Thyroid gland (tissue), 4 donors: ENCODE results near the gene COQ4. TPM values are rescaled to one million over a fixed set of nuclear protein-coding genes. Genes with fewer than 3 reads are reported as not detected.
A peak's percentile ranks its signal among the peaks of the same experiment; 100 is the strongest.

Experiments used
- DNase-seq, 2 donors: peaks; one replicate each; pipeline ENCODE4 v3.0.0-alpha.2; 2019
- H3K27ac ChIP-seq, 3 donors: fragments of 200-600 bp; sonication (generic); 1 replicate in 2 of 3; 2 replicates in 1 of 3; pipeline ENCODE4 v1.5.1; 2016 to 2019; ENCODE audit warnings: mild to moderate bottlenecking in 1 of 3, moderate library complexity in 1 of 3
- H3K27me3 ChIP-seq: fragments of 200-600 bp; sonication (generic); one replicate; pipeline ENCODE4 v1.5.1; 2019
- H3K36me3 ChIP-seq, 2 donors: fragments of 200-600 bp; sonication (generic); one replicate each; pipeline ENCODE4 v1.5.1; 2016 to 2019
- H3K4me1 ChIP-seq, 2 donors: fragments of 200-600 bp; sonication (generic); one replicate each; pipeline ENCODE4 v1.5.1; 2017 to 2019
- H3K4me3 ChIP-seq, 3 donors: fragments of 200-600 bp; sonication (generic); replicated peaks in 1 of 3; 1 replicate in 2 of 3; 2 replicates in 1 of 3; pipeline ENCODE4 v1.5.1; 2016; ENCODE audit warnings: mild to moderate bottlenecking in 1 of 3
- H3K9me3 ChIP-seq: fragments of 200-600 bp; sonication (generic); one replicate; pipeline ENCODE4 v1.5.1; 2017
- CTCF ChIP-seq, 6 experiments: fragments of 200-600 bp in 3 of 6; fragments of 450-650 bp in 3 of 6; sonication (generic) in 3 of 6; IDR thresholded peaks; one replicate each; pipeline ENCODE4 v1.5.1; 2016 to 2019; ENCODE audit warnings: antibody characterized with exemption in 6 of 6, mild to moderate bottlenecking in 2 of 6, inconsistent platforms in 1 of 6, moderate library complexity in 1 of 6
- POLR2A ChIP-seq, 2 donors: fragments of 450-650 bp; IDR thresholded peaks; one replicate each; pipeline ENCODE4 v1.6.1; 2017; ENCODE audit warnings: antibody characterized with exemption in 2 of 2, mild to moderate bottlenecking in 2 of 2, moderate library complexity in 1 of 2
- WGBS, 2 donors: methylation state at CpG; one replicate each; pipeline ENCODE4 v1.1.5; 2017; 5-methylcytosine and 5-hydroxymethylcytosine counted together
- intact Hi-C: fragments of 100-400 bp; cut with DNase I; formaldehyde crosslinking; loops from one replicate; pipeline ENCODE4 v1.15.1; 2023
- total RNA-seq, 4 donors: library from RNA; depleted of rRNA; stranded (reverse); fragments of >200 nt; gene quantifications; one replicate each; pipeline ENCODE4 v1.2.3, GENCODE V29; 2016

Gene COQ4
- 100 to 1,000 TPM in 3 of 4 donors, 10 to 100 TPM in 1; 71.8 to 137 (median 108) TPM for total RNA-seq

GRCh38 chr9:128322404-128323211 is at the start of gene COQ4, which contains the start of gene TRUB2:
Gene COQ4 (plus strand): TSS chr9:128322839. CDS start chr9:128322859, 20 bp downstream.
Gene TRUB2 (minus strand): TSS chr9:128322447. CDS start chr9:128322408, 39 bp downstream.
- no peaks in the 10 kb centered on the region for H3K9me3 ChIP-seq
- no peaks in the 10 kb centered on the region for H3K27me3 ChIP-seq
- H3K4me1 ChIP-seq = peaks cover 5 to 22% of the 10 kb centered on the region in 2 donors
- peak in 1 of 2 donors; percentile 31 for TF ChIP-seq POLR2A (IDR thresholded peaks at IDR 0.05)
- TF ChIP-seq CTCF (IDR thresholded peaks at IDR 0.05) = peak in 1 of 6 experiments; percentile 3
- WGBS, 2 donors = 0 to 1% methylated on average over 18 to 24 of the region's 83 CpGs
- H3K36me3 ChIP-seq = peaks cover 0 to 11% of the 10 kb centered on the region in 2 donors
- H3K4me3 ChIP-seq = peak within 1 kb of the TSS; percentile 33 to 94 (median 82)
- H3K27ac ChIP-seq = peak within 1 kb of the TSS; percentile 85 to 96 (median 92)
- DNase-seq = peak; percentile 94 to 95
- intact Hi-C loops = loop anchor here (5.0 kb wide), 1 partner anchor 45 kb away; the partner anchor contains the start of genes GOLGA2 and SWI5

GRCh38 chr9:128274245-128274644 is 48.4 kb upstream of the COQ4 start:
- H3K4me3 ChIP-seq = no peak overlapping the region
- intact Hi-C loops = no loop called here
- 75 to 83% methylated on average over 8 of the region's 8 CpGs for WGBS, 2 donors
- H3K4me1 ChIP-seq = peaks cover 11 to 29% of the 10 kb centered on the region in 2 donors
- H3K27ac ChIP-seq = no peak overlapping the region
- no peak for TF ChIP-seq CTCF (IDR thresholded peaks at IDR 0.05)
- H3K27me3 ChIP-seq = no peaks in the 10 kb centered on the region
- H3K36me3 ChIP-seq = peaks cover 18 to 29% of the 10 kb centered on the region in 2 donors
- H3K9me3 ChIP-seq = no peaks in the 10 kb centered on the region
- DNase-seq = no peak

- Histone ChIP-seq H3K9me3 (no peaks in the 10 kb centered on the region), H3K4me1 (peaks cover 22 to 41% of the 10 kb centered on the region in 2 donors), H3K27me3 (no peaks in the 10 kb centered on the region), H3K36me3 (peaks cover 18 to 29% of the 10 kb centered on the region in 2 donors), H3K27ac (peak within 1 kb of the TSS; percentile 16 to 88 (median 85)), H3K4me3 (peak within 1 kb of the TSS; percentile 66 to 97 (median 70))
- WGBS, 2 donors = 1 to 2% methylated on average over 16 to 30 of the region's 57 CpGs
- no peak for TF ChIP-seq POLR2A (IDR thresholded peaks at IDR 0.05)
- no peak for TF ChIP-seq CTCF (IDR thresholded peaks at IDR 0.05)
- intact Hi-C loops = loop anchor here (5.0 kb wide), 1 partner anchor 47 kb away; the partner anchor contains the start of genes COQ4 and TRUB2
- peak; percentile 17 to 38 for DNase-seq
Measured at GRCh38 chr9:128275198-128276007, 47.2 kb upstream of the COQ4 start, which contains the start of gene GOLGA2. Gene GOLGA2 (minus strand): TSS chr9:128276007. CDS start chr9:128275976, 31 bp downstream.

GRCh38 chr9:128276008-128276573 is 46.5 kb upstream of the COQ4 start, which contains the start of gene SWI5:
Gene SWI5 (plus strand): TSS chr9:128276276.
- WGBS, 2 donors = 0% methylated on average over 17 to 36 of the region's 38 CpGs
- peak; percentile 90 to 92 for TF ChIP-seq POLR2A (IDR thresholded peaks at IDR 0.05)
- no peak for TF ChIP-seq CTCF (IDR thresholded peaks at IDR 0.05)
- Histone ChIP-seq H3K9me3 (no peaks in the 10 kb centered on the region), H3K27me3 (no peaks in the 10 kb centered on the region), H3K36me3 (peaks cover 14 to 25% of the 10 kb centered on the region in 2 donors), H3K27ac (peak within 1 kb of the TSS; percentile 16 to 88 (median 85)), H3K4me1 (peaks cover 22 to 44% of the 10 kb centered on the region in 2 donors), H3K4me3 (peak within 1 kb of the TSS; percentile 66 to 97 (median 70))
- intact Hi-C loops = loop anchor here (5.0 kb wide), 1 partner anchor 46 kb away; the partner anchor contains the start of genes COQ4 and TRUB2
- DNase-seq = peak; percentile 100
